ENCODE results near the gene HIP1. TPM values are rescaled to one million over a fixed set of nuclear protein-coding genes. Genes with fewer than 3 reads are reported as not detected.
A peak's percentile ranks its signal among the peaks of the same experiment; 100 is the strongest.
"Not testable (repeated sequence)": the region's sequence is repeated elsewhere in the genome, so short reads cannot be mapped to it uniquely, and the experiment has no call there.

Gene HIP1
- total RNA-seq, 4 donors from 2014 or later: 2.3 to 38.8 (median 6.9) TPM

DNA sequence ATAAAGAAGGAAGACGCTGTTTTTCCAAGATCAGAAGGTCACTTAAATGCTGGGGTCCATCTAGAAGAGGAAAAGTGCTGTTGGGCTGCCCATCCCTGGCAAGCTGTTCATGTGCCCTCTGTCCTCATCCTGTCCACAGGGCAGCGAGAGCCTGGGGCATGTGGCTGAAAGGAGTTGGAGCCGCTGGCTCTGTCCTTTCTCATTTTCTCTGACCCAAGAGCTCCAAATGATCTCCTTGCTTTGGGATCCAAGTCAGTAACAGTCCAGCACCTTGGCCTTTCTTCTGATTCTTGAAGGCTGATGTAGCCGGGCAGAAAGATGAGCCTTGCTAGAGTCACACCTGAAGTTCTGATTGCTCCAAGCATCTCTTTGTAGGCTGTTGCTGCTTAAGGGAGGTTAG lies 202.2 kb downstream of the HIP1 start:
- TF ChIP-seq, protein P1, sequence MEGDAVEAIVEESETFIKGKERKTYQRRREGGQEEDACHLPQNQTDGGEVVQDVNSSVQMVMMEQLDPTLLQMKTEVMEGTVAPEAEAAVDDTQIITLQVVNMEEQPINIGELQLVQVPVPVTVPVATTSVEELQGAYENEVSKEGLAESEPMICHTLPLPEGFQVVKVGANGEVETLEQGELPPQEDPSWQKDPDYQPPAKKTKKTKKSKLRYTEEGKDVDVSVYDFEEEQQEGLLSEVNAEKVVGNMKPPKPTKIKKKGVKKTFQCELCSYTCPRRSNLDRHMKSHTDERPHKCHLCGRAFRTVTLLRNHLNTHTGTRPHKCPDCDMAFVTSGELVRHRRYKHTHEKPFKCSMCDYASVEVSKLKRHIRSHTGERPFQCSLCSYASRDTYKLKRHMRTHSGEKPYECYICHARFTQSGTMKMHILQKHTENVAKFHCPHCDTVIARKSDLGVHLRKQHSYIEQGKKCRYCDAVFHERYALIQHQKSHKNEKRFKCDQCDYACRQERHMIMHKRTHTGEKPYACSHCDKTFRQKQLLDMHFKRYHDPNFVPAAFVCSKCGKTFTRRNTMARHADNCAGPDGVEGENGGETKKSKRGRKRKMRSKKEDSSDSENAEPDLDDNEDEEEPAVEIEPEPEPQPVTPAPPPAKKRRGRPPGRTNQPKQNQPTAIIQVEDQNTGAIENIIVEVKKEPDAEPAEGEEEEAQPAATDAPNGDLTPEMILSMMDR (IDR thresholded peaks at IDR 0.05): no peak
- TF ChIP-seq POLR2A (IDR thresholded peaks at IDR 0.05): no peak
- Histone ChIP-seq H3K4me3 (no peak overlapping the region), H3K36me3 (peaks cover 0 to 11% (median 0%) of the 10 kb centered on the region in 3 donors)

DNA sequence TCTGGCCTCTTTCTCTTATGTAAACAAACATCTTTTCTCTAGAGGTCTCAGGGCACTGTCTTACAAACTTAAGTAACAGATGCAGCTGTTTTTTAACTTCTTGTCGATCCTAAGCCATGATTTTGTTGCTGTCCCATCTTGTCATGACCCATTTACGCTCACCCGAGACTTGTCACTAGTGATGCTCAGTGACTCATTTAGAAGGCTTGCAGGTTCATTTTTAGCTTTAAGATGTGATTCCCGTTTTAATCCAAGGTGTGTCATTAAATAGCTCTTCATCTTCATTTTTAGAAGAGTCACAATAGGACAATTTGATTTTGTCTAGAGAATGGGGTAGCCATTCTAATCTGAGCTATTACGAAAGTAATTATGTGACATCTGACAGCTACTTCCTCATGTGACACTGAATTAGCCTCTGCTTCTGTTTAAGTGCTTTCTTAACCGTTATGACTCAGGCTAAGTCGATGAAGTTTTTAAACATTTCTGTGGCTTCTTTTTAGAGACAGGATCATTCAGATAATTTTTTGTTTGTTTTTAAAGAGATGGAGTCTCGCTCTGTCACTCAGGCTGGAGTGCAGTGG lies 203.9 kb downstream of the HIP1 start:
- no peak for DNase-seq
- peaks cover 0 to 11% (median 0%) of the 10 kb centered on the region in 3 donors for H3K36me3 ChIP-seq
- TF ChIP-seq POLR2A (IDR thresholded peaks at IDR 0.05): no peak
- TF ChIP-seq, protein P1 (IDR thresholded peaks at IDR 0.05): no peak
- H3K27ac ChIP-seq: no peak overlapping the region
- no peaks in the 10 kb centered on the region for H3K9me3 ChIP-seq
- H3K4me3 ChIP-seq: no peak overlapping the region
- no peaks in the 10 kb centered on the region for H3K4me1 ChIP-seq
- H3K27me3 ChIP-seq: no peaks in the 10 kb centered on the region

More for the DNA sequence above, 202.2 kb downstream of the HIP1 start:
- Histone ChIP-seq H3K27ac (no peak overlapping the region), H3K9me3 (no peaks in the 10 kb centered on the region), H3K27me3 (no peaks in the 10 kb centered on the region), H3K4me1 (no peaks in the 10 kb centered on the region)
- peak in 1 of 3 donors; percentile 13 for DNase-seq

DNA sequence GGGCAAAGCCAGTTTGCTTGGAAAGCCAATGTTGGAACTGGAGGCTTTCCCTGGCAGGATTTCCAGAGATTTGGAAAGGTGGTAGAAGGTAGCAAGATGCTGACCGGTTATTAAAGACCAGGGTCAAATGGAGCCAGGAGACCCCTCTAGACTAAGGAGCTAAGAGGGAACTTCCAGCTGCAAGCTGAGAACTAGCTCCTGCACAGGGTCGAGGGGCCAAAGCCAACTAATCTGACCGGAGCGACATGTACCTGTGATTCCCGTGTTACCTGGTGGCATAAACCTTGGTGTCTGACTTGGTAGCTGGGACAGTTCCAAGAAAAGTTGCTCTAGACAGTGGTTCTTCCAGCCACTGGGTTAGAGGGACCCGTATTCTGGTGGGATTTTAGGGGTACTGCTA lies 204.8 kb downstream of the HIP1 start:
- no peaks in the 10 kb centered on the region for H3K9me3 ChIP-seq
- H3K4me1 ChIP-seq: no peaks in the 10 kb centered on the region
- H3K27ac ChIP-seq: no peak overlapping the region
- no peak overlapping the region for H3K4me3 ChIP-seq
- no peak for TF ChIP-seq POLR2A (IDR thresholded peaks at IDR 0.05)
- TF ChIP-seq, protein P1 (IDR thresholded peaks at IDR 0.05): no peak
- H3K27me3 ChIP-seq: no peaks in the 10 kb centered on the region
- peaks cover 0 to 11% (median 0%) of the 10 kb centered on the region in 3 donors for H3K36me3 ChIP-seq
- peak in 1 of 3 donors; percentile 13 for DNase-seq

DNA sequence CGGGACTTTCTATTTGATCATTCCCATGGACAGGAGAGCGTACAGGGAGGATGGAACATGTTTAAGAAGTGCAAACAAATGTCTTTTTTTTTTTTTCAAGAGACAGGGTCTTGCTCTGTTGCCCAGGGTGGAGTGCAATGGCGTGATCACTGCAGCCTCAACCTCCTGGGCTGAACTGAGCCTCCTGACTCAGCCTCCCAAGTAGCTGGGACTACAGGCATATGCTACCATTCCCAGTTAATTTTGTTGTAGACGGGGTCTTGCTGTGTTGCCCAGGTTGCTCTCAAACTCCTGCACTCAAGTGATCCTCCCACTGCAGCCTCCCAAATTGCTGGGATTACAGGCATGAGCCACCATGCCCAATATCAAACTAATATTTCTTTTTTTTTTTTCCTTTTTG lies 206.1 kb downstream of the HIP1 start:
- no peak overlapping the region for H3K27ac ChIP-seq
- DNase-seq: peak in 1 of 3 donors; percentile 10
- no peaks in the 10 kb centered on the region for H3K27me3 ChIP-seq
- no peak overlapping the region for H3K4me3 ChIP-seq
- H3K4me1 ChIP-seq: no peaks in the 10 kb centered on the region
- peaks cover 0 to 11% (median 0%) of the 10 kb centered on the region in 3 donors for H3K36me3 ChIP-seq
- H3K9me3 ChIP-seq: no peaks in the 10 kb centered on the region
- TF ChIP-seq POLR2A (IDR thresholded peaks at IDR 0.05): no peak
- TF ChIP-seq, protein P1 (IDR thresholded peaks at IDR 0.05): no peak

DNA sequence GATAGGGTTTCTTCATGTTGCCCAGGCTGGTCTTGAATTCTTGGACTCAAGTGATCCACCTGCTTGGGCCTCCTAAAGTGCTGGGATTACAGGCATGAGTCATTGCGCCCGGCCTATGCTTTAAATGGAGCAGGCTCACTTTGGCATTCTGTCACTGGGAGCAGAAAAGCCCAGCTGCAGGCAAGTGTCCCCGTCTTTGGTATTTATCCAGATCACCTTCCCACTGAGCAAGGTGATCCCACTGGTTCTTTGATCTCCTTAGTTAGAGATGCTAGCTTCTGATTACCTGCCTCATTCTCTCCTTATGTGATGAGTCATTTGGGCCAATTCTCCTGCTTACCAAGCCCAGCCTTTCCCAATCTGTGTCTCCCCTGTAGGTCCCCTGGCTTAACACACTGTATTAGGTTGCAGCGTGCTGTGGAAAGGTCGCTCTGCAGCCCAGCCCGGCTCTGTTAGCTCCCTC lies 207.4 kb downstream of the HIP1 start:
- no peak overlapping the region for H3K4me3 ChIP-seq
- H3K27me3 ChIP-seq: no peaks in the 10 kb centered on the region
- TF ChIP-seq, protein P1 (IDR thresholded peaks at IDR 0.05): no peak
- no peak for TF ChIP-seq POLR2A (IDR thresholded peaks at IDR 0.05)
- peaks cover 0 to under 1% (median 0%) of the 10 kb centered on the region in 3 donors for H3K36me3 ChIP-seq
- H3K4me1 ChIP-seq: peaks cover 0 to 7% (median 2%) of the 10 kb centered on the region in 4 donors
- no peak overlapping the region for H3K27ac ChIP-seq
- no peaks in the 10 kb centered on the region for H3K9me3 ChIP-seq
- peak in 1 of 3 donors; percentile 35 for DNase-seq

DNA sequence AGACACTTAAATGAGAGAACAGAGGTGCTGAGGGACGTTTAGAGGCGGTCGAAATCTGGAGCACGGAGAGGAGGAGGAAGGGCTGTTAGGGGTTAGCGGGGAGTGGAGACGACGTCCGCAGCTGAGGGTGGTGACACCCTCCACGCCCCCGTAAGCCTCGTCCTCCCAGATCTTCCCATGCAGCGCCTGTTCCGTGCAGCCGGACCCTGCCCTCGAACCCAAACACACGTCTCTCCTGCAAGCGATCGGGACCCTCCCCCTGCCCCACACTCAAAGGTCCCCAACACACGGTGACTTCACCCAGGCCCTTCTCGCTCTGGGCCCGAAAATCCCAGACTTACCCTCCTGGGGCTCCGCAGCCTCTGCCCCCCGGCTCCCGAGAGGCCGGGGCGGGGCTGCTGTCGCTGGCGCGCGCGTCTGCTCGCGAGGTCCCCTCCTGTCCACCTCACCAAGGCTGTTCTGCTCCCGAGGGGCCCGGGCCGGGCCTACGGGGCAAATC lies 211.5 kb downstream of the HIP1 start:
- Histone ChIP-seq H3K4me1 (peaks cover 0 to 12% (median 2%) of the 10 kb centered on the region in 4 donors), H3K4me3 (peak overlapping the region; percentile 66 to 94 (median 82)), H3K27ac (peak overlapping the region; percentile 68 to 86 (median 78)), H3K36me3 (peaks cover 0 to 32% (median 0%) of the 10 kb centered on the region in 3 donors)
- H3K9me3 ChIP-seq, H3K27me3 ChIP-seq: not testable (repeated sequence)
- peak in 1 of 3 donors; percentile 43 for DNase-seq

DNA sequence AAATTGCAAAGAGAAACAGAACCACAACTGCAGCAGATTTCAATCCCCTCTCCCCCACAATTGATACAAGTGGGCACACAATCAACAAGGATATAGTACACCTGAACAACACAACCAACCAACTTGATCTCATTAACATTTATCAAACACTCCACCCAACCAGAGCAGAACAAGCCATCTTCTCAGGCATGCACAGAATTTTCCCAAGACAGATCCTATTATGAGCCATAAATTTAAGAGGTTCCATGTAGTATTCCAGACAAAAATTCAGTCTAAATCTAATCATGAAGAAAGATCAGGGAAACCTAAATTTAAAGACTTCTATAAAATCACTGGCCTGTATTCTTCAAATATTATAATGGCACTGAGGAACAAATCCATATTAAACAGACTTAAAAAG lies 217.0 kb downstream of the HIP1 start:
- peaks cover 0 to 61% (median 0%) of the 10 kb centered on the region in 3 donors for H3K36me3 ChIP-seq
- not testable (repeated sequence) for H3K27ac ChIP-seq, H3K4me1 ChIP-seq, DNase-seq, H3K27me3 ChIP-seq, H3K4me3 ChIP-seq, H3K9me3 ChIP-seq

GRCh38 chr7:75518842-75519241 lies 219.9 kb downstream of the HIP1 start:
- not testable (repeated sequence) for DNase-seq, H3K4me3 ChIP-seq, H3K27me3 ChIP-seq, H3K27ac ChIP-seq, H3K9me3 ChIP-seq, H3K4me1 ChIP-seq
- peaks cover 0 to 49% (median 0%) of the 10 kb centered on the region in 3 donors for H3K36me3 ChIP-seq

DNA sequence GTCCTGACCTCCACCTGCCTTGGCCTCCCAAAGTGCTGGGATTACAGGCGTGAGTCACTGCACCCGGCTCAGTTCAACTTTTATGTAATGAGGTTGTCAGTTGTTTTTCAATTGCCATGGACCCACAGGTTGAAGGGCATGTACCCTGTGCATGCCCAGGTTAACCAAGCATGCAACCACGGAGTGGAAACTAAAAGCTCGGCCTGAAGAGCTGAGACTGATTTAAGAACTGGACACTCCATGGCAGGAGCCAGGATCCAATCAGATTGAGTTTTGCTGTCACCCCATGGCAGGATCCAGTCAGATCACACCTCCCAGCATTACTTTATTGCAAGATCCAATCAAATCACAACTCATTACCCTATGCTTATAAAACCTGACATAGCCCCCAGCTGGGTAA lies 229.7 kb downstream of the HIP1 start:
- not testable (repeated sequence) for H3K9me3 ChIP-seq, DNase-seq, H3K4me1 ChIP-seq, H3K27me3 ChIP-seq, H3K36me3 ChIP-seq, H3K4me3 ChIP-seq, H3K27ac ChIP-seq

All from Peyer's patch (tissue), 4 donors.